Body of pancreas (tissue), 4 donors: ENCODE data around the gene LAMA4.

Experiments used
- POLR2A ChIP-seq, 3 donors: fragments of 450-650 bp; IDR thresholded peaks; one replicate each; pipeline ENCODE4 v1.6.1; 2016; ENCODE audit warnings: antibody characterized with exemption in 3 of 3, mild to moderate bottlenecking in 2 of 3
- TF ChIP-seq, protein P1 (sequence below), 7 experiments: fragments of 450-650 bp in 4 of 7; fragments of 200-600 bp in 3 of 7; sonication (generic) in 3 of 7; IDR thresholded peaks; one replicate each; pipeline ENCODE4 v1.5.1; 2016 to 2019; ENCODE audit warnings: antibody characterized with exemption in 7 of 7

- TF ChIP-seq, protein P1, sequence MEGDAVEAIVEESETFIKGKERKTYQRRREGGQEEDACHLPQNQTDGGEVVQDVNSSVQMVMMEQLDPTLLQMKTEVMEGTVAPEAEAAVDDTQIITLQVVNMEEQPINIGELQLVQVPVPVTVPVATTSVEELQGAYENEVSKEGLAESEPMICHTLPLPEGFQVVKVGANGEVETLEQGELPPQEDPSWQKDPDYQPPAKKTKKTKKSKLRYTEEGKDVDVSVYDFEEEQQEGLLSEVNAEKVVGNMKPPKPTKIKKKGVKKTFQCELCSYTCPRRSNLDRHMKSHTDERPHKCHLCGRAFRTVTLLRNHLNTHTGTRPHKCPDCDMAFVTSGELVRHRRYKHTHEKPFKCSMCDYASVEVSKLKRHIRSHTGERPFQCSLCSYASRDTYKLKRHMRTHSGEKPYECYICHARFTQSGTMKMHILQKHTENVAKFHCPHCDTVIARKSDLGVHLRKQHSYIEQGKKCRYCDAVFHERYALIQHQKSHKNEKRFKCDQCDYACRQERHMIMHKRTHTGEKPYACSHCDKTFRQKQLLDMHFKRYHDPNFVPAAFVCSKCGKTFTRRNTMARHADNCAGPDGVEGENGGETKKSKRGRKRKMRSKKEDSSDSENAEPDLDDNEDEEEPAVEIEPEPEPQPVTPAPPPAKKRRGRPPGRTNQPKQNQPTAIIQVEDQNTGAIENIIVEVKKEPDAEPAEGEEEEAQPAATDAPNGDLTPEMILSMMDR (IDR thresholded peaks at IDR 0.05), result no peak
- no peak for TF ChIP-seq POLR2A (IDR thresholded peaks at IDR 0.05)
Observed at GRCh38 chr6:112062966-112063365, 191.4 kb downstream of the LAMA4 start.
